Measurements from ENCODE around the gene ULK4. TPM values are rescaled to one million over a fixed set of nuclear protein-coding genes. Genes with fewer than 3 reads are reported as not detected.

The ULK4 gene
- total RNA-seq, 1 donor from 2014 or later = 9.1 TPM

DNA sequence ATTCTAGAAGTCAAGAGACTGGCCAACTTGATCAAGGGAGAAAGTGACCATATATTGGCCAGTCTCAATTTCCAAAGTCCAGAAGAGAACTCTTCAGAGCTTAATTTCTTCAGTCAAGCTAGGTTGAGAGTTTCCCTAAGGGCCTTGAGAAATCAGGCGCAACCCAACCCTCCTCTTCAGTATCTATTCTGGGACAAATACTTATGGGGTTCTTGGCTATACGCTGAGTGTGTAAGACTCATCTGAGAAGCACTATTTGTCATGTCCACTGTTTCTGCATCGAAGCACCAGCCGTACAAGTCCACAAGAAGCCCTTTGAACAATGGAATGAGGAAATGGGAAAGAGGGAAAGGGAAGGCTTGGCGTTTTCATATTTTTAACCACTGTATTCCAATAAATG, 383.1 kb downstream of the ULK4 start:
- Mint-ChIP-seq H3K4me3 (ENCODE audit: unreplicated experiment) (no peak overlapping the region), H3K27me3 (ENCODE audit: unreplicated experiment) (no peaks in the 10 kb centered on the region)
- TF ChIP-seq, protein P1, sequence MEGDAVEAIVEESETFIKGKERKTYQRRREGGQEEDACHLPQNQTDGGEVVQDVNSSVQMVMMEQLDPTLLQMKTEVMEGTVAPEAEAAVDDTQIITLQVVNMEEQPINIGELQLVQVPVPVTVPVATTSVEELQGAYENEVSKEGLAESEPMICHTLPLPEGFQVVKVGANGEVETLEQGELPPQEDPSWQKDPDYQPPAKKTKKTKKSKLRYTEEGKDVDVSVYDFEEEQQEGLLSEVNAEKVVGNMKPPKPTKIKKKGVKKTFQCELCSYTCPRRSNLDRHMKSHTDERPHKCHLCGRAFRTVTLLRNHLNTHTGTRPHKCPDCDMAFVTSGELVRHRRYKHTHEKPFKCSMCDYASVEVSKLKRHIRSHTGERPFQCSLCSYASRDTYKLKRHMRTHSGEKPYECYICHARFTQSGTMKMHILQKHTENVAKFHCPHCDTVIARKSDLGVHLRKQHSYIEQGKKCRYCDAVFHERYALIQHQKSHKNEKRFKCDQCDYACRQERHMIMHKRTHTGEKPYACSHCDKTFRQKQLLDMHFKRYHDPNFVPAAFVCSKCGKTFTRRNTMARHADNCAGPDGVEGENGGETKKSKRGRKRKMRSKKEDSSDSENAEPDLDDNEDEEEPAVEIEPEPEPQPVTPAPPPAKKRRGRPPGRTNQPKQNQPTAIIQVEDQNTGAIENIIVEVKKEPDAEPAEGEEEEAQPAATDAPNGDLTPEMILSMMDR (IDR thresholded peaks at IDR 0.05) = no peak

GRCh38 chr3:41575724-41576123, 386.2 kb downstream of the ULK4 start:
- H3K4me1 Mint-ChIP-seq (ENCODE audit: unreplicated experiment) = peaks cover 15% of the 10 kb centered on the region
- no peaks in the 10 kb centered on the region for H3K27me3 Mint-ChIP-seq (ENCODE audit: unreplicated experiment)
- no peaks in the 10 kb centered on the region for H3K36me3 Mint-ChIP-seq (ENCODE audit: unreplicated experiment)
- no peak for DNase-seq (ENCODE audit: extremely low spot score, unreplicated experiment)
- H3K4me3 Mint-ChIP-seq (ENCODE audit: unreplicated experiment) = no peak overlapping the region
- peaks cover 4% of the 10 kb centered on the region for H3K9me3 Mint-ChIP-seq (ENCODE audit: unreplicated experiment)
- TF ChIP-seq, protein P1 (IDR thresholded peaks at IDR 0.05) = no peak
- H3K27ac Mint-ChIP-seq (ENCODE audit: unreplicated experiment) = no peak overlapping the region

More for the DNA sequence above, 383.1 kb downstream of the ULK4 start:
- Mint-ChIP-seq H3K36me3 (ENCODE audit: unreplicated experiment) (no peaks in the 10 kb centered on the region), H3K9me3 (ENCODE audit: unreplicated experiment) (peaks cover 4% of the 10 kb centered on the region), H3K4me1 (ENCODE audit: unreplicated experiment) (peaks cover 20% of the 10 kb centered on the region), H3K27ac (ENCODE audit: unreplicated experiment) (no peak overlapping the region)
- no peak for DNase-seq (ENCODE audit: extremely low spot score, unreplicated experiment)

DNA sequence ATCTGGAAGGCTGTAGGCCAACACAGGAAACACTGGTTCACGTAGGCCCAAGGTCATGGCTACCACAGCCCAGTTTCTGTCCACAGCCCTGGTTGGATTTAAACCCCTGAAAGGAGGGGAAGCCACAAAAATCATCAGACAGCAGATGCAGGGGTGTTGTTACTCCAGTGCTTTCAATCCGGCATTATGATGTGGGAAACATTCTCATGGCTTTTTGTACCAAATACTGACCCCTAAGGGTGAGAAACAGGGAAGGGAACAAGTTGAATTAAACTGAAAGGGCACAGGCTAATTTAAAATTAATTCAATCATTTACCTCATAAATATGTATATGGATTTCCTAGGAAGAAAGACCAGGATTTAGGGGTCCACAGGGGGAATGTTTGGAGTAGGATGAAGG, 387.0 kb downstream of the ULK4 start:
- no peaks in the 10 kb centered on the region for H3K36me3 Mint-ChIP-seq (ENCODE audit: unreplicated experiment)
- TF ChIP-seq, protein P1 (IDR thresholded peaks at IDR 0.05) = no peak
- no peak overlapping the region for H3K4me3 Mint-ChIP-seq (ENCODE audit: unreplicated experiment)
- H3K4me1 Mint-ChIP-seq (ENCODE audit: unreplicated experiment) = peaks cover 7% of the 10 kb centered on the region
- H3K27me3 Mint-ChIP-seq (ENCODE audit: unreplicated experiment) = no peaks in the 10 kb centered on the region
- DNase-seq (ENCODE audit: extremely low spot score, unreplicated experiment) = no peak
- H3K27ac Mint-ChIP-seq (ENCODE audit: unreplicated experiment) = no peak overlapping the region
- H3K9me3 Mint-ChIP-seq (ENCODE audit: unreplicated experiment) = peaks cover 4% of the 10 kb centered on the region

DNA sequence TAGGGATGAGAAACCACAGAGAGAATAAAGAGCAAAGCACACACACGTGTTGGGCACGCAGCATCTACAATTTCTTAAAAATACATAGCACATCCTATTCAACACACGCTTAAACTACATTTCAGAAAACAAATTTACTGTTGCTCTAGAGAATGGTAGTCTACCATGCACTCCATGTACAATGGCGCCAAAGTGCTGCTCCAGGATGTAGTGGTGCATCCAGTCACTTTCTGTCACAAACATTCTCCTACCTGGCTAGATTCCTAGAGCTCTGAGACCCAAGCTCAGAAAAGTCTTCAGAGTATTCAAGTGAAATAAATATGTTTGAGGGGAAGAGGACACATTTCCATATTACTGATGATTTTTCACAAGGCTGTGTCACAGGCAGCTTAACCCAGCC, 388.3 kb downstream of the ULK4 start:
- no peaks in the 10 kb centered on the region for H3K9me3 Mint-ChIP-seq (ENCODE audit: unreplicated experiment)
- H3K36me3 Mint-ChIP-seq (ENCODE audit: unreplicated experiment) = no peaks in the 10 kb centered on the region
- H3K27ac Mint-ChIP-seq (ENCODE audit: unreplicated experiment) = no peak overlapping the region
- H3K4me3 Mint-ChIP-seq (ENCODE audit: unreplicated experiment) = no peak overlapping the region
- TF ChIP-seq, protein P1 (IDR thresholded peaks at IDR 0.05) = no peak
- H3K27me3 Mint-ChIP-seq (ENCODE audit: unreplicated experiment) = no peaks in the 10 kb centered on the region
- peaks cover 4% of the 10 kb centered on the region for H3K4me1 Mint-ChIP-seq (ENCODE audit: unreplicated experiment)
- DNase-seq (ENCODE audit: extremely low spot score, unreplicated experiment) = no peak

DNA sequence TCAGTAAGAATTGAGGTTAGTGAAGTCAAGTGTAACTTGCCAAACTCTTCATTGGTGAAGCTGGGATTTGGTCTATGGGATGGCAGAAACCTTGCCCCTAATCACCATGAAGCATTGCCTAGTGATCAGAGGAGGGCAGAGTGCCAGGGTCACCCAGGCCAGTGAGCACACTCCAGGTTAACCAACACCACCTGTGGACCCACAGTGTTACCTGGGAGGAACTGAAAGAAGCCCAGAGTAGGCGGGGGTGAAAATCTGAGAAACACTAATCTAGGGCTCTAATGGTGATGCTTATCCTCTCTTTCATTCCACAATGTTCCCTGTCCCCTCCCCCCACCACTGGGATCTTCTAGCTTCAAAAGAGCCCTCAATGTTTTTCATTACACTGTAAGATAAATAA, 389.8 kb downstream of the ULK4 start:
- Mint-ChIP-seq H3K27ac (ENCODE audit: unreplicated experiment) (no peak overlapping the region), H3K36me3 (ENCODE audit: unreplicated experiment) (no peaks in the 10 kb centered on the region), H3K4me1 (ENCODE audit: unreplicated experiment) (peaks cover 4% of the 10 kb centered on the region), H3K9me3 (ENCODE audit: unreplicated experiment) (no peaks in the 10 kb centered on the region), H3K27me3 (ENCODE audit: unreplicated experiment) (no peaks in the 10 kb centered on the region), H3K4me3 (ENCODE audit: unreplicated experiment) (no peak overlapping the region)
- no peak for DNase-seq (ENCODE audit: extremely low spot score, unreplicated experiment)
- TF ChIP-seq, protein P1 (IDR thresholded peaks at IDR 0.05) = no peak

Data from osteocyte (in vitro differentiated cells).